Ovary (tissue), 3 donors: ENCODE measurements around the gene PCSK5.

Experiments used
- CTCF ChIP-seq, 3 donors: fragments of 450-650 bp in 2 of 3; fragments of 200-600 bp in 1 of 3; IDR thresholded peaks; one replicate each; pipeline versions ENCODE4 v1.5.1 to v1.8.0; 2016 to 2022; ENCODE audit warnings: antibody characterized with exemption in 3 of 3, mild to moderate bottlenecking in 1 of 3
- POLR2A ChIP-seq: fragments of 450-650 bp; IDR thresholded peaks from one replicate; pipeline ENCODE4 v1.6.1; 2017; ENCODE audit warnings: antibody characterized with exemption, mild to moderate bottlenecking, moderate library complexity
- donor health status: DM: no; HTN: no; CAD: no.

- TF ChIP-seq CTCF (IDR thresholded peaks at IDR 0.05) (no peak), POLR2A (no peak)
These were observed 16.8 kb upstream of the PCSK5 start for GRCh38 chr9:75873712-75874111.
